Globus pallidus (tissue), 1 donor: ENCODE results near the gene NFKB2.

Experiments used
- DNase-seq: peaks from one replicate; pipeline ENCODE4 v3.0.0-alpha.2; 2015; ENCODE audit warnings: low spot score

The NFKB2 gene

GRCh38 chr10:102395400-102396316, at the start of gene NFKB2:
NFKB2 (plus strand) TSS chr10:102395705; CDS start chr10:102395960, 255 bp downstream.
- peak; percentile 82 for DNase-seq

DNA sequence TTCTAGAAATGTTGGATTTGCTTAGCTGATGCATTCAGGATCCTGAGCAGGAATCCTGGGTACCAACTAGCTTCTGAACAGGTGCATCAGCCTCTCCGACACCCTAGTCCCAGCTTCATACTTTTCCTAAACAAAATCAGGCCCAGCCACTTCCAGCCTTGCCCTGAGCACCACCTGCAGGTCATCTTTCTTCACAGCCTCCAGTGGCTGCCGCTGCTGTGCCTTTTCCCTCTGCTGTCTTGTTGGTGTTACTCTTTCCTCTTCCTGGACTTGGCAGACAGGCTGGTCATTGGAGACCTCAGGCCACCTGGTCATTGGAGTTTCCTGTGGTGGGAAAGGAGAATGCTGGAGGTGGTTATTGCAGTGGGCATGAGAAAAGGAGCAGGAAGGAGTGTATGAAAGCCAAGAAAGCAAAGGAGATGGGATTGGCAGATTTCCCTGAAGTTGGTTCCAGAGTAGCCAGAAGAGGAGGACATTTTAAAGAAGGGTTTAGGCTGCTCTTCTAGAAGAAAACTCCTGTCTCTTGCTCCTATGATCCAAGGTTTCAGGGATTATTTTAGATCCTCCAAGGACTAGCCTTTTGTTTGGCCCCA, 48.2 kb upstream of the NFKB2 start:
- no peak for DNase-seq

- peak; percentile 29 for DNase-seq
These were observed 43.3 kb upstream of the NFKB2 start for GRCh38 chr10:102352066-102352715.

- no peak for DNase-seq
These were observed 41.1 kb upstream of the NFKB2 start for GRCh38 chr10:102354451-102354850.

DNA sequence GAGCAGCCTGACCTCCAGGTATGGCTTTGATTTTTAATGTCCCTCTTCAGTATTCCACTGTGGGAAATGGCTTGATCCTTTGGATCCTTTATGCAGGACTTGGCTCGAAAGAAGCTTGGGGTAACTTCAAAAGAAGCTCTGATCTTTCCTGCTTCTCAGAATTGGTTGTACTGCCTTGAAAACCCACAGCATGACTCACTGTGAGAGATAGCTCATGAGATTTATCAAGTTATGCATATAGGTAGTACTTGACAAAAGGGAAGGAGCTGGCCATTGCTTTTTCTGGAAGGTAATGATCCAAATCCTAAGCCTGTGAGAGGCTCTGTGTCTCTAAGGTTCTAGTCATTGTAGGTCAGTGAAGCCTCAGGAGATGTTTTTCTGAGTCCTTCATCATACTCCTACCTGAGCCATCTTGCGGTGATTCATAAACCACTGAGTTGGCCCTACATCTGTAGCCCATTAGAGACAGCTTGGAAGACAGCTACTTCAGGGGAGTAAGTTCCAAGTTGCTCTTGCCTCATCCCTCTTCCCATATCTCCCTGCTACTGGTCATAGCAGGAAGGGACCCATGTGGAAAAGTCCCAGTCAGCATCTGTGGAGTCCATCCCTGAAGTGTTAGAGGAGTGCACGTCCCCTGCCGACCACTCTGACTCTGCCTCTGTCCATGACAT, 36.7 kb upstream of the NFKB2 start:
- DNase-seq, result no peak

- DNase-seq, result no peak
These were observed 28.1 kb upstream of the NFKB2 start for GRCh38 chr10:102367441-102367840.

DNA sequence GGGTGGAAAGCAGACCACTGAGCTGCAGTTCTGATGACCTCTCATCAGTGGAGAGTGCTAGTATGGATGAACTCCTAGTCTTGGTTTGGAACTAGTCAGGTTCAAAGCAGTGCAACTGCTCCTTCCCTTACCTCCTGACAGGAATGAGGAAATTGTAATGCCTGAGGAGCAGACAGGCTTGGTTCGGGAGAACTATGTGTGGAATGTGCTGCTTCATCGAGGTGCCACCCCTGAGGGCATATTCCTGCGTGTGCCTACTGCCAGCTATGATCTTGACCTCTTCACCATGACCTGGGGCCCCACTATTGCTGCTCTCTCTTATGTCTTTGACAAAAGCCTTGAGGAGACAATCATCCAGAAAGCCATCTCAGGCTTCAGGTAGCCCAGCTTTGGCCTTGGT, 27.4 kb upstream of the NFKB2 start:
- no peak for DNase-seq

DNA sequence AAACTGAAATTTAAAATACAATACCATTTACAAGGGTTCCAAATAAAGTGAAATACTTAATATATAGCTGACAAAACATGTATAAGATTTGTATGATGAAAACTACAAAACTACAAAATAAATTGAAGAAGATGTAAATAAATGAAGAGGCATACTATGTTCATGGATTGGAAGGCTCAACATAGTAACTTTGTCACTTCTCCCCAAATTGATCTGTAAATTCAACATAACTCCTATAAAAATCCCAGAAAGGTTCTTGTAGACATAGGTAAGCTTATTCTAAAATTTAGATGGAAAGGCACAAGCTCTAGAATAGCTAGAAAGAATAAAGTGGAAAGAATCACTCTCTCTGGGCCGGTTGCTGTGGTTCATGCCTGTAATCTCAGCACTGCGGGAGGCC, 24.2 kb upstream of the NFKB2 start:
- no peak for DNase-seq

- DNase-seq, result no peak
These were observed 20.3 kb upstream of the NFKB2 start for GRCh38 chr10:102375250-102375649.

DNA sequence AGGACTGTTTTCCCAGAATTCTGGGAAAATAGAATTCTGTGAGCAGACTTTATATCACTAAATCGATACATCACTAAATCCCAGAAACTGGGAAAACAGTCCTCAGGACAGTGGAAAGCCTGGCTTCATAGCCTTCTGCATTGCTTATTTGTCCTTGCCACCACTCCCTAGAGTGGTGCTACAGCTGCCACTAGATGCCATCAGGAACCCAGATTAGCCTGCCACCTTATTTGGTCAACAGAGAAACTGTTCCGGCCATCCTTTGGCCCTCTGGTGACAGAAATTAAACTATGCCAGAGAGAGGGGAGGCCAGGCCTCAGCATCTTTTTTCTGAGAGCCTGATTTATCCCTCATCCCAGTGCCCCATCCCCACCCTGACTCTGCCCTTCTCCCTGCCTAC, 19.6 kb upstream of the NFKB2 start:
- no peak for DNase-seq

- no peak for DNase-seq
These were observed 18.6 kb upstream of the NFKB2 start for GRCh38 chr10:102376901-102377300.

DNA sequence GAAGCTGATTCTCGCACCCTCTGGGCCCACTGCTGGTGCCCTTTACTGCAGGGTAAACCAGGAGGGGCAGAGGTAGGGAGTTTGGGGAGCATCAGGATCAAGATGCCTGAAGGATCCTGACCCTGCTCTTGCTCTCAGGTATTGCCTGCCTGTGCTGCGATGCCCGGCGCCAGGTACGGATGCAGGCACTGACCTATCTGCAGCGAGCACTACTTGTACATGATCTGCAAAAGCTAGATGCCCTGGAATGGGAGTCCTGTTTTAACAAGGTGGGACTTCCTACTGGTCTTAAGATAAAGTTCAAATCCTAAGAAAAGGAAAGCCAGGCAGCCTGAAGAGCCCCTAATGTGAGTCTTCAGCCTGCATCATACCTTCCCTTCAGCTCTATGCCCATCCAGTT, 16.1 kb upstream of the NFKB2 start:
- DNase-seq, result no peak

- DNase-seq, result no peak
These were observed 13.5 kb upstream of the NFKB2 start for GRCh38 chr10:102381983-102382382.

GRCh38 chr10:102382871-102383270, 12.6 kb upstream of the NFKB2 start:
- no peak for DNase-seq

- DNase-seq, result no peak
These were observed 11.5 kb upstream of the NFKB2 start for GRCh38 chr10:102384053-102384452.

- DNase-seq, result no peak
These were observed 10.7 kb upstream of the NFKB2 start for GRCh38 chr10:102384606-102385429.

DNA sequence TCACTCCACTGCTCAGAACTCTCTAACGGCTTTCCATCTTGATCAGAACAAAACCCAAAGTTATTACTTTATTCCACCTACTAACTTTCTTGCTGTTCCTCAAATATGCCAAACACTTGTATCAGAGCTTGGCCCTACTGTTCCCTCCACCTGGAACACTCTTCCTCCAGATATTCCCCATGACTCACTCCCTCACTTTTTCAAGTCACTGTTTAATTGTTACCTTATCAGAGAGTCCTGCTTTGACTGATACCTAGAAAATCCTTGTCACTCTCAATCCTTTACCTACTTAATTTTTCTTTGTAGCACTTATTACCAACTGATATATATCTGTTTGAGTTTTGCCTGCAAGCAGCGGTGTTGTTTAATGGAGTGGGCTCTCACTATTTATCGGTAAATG, 5.6 kb upstream of the NFKB2 start:
- no peak for DNase-seq

DNA sequence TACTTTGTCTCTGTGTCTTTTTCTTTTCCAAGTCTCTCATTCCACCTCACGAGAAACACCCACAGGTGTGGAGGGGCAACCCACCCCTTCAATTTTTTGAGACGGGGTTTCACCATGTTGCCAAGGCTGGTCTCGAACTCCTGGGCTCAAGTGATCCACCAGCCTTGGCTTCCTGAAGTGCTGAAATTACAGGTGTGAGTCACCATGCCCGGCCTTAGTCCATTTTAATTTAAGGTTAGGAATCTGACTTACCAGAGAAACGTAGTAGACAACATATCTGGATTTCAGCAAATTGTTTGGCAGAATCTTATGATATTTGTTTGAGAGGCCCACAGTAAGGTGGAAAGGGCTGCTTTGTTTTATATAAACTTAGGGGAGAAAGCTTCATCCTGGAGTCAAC, 3.2 kb upstream of the NFKB2 start:
- DNase-seq, result no peak

DNA sequence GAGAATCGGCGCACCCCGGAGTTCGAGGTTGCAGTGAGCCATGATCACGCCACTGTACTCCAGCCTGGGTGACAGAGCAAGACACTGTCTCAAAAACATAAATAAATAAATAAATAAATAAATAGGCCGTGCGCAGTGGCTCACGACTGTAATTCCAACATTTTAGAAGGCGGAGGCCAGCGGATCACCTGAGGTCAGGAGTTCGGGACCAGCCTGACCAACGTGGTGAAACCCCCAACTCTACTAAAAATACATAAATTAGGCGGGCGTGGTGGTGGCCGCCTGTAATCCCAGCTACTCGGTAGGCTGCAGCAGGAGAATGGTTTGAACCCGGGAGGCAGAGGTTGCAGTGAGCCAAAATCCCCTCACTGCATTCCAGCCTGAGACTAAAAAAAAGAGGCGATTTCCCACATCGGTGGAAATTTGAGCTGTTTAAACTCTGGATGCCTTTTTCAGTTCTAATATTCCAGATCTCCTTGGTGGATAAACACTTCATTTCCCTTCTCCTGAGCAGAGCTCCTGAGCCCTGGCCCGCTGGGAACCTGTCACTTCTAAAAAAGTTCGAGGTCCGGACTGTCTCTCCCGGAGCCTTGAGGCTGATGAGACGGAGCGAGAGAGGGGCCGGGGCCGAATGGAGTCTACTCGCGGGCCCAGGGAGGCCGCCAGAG, 2.0 kb upstream of the NFKB2 start:
- no peak for DNase-seq

DNA sequence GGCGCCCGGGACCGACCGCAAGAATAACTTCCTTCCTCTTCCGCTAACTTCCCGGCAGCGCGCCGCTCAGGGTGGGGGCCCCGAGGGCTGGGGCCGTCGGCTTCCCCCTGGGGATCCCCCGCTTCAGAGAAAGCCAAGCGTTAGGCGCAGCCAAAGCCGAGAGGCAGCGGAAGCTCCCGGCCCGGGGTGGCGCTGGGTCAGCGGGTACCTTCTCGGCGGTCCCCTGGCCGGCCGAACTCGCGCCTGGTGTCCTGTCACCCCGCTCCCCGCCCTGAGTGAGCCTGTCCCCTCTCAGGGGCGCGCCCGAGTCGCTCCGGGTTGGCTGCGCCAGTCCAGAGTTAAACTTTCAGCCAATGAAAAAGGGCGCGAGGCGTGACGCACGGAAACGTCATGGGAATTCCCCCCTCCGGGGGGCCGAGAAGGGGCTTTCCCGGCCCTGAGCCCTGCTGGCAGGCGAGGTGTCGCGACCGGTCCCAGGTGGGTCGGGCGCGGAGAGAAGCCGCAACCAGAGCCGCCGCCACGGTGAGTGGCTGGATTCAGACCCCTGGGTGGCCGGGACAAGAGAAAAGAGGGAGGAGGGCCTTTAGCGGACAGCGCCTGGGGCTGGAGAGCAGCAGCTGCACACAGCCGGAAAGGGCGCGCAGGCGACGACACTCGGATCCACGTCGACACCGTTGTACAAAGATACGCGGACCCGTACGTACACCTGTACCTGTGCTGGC, 1.3 kb upstream of the NFKB2 start:
- DNase-seq, result peak; percentile 81
